Inflammatory macrophage treated with lipopolysaccharide for 4 hours (primary cell): ENCODE data around the gene CYP26B1.

Experiments used
- DNase-seq: peaks from one replicate; pipeline ENCODE4 v3.0.0-alpha.2; 2020

The CYP26B1 gene, protein sequence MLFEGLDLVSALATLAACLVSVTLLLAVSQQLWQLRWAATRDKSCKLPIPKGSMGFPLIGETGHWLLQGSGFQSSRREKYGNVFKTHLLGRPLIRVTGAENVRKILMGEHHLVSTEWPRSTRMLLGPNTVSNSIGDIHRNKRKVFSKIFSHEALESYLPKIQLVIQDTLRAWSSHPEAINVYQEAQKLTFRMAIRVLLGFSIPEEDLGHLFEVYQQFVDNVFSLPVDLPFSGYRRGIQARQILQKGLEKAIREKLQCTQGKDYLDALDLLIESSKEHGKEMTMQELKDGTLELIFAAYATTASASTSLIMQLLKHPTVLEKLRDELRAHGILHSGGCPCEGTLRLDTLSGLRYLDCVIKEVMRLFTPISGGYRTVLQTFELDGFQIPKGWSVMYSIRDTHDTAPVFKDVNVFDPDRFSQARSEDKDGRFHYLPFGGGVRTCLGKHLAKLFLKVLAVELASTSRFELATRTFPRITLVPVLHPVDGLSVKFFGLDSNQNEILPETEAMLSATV

DNA sequence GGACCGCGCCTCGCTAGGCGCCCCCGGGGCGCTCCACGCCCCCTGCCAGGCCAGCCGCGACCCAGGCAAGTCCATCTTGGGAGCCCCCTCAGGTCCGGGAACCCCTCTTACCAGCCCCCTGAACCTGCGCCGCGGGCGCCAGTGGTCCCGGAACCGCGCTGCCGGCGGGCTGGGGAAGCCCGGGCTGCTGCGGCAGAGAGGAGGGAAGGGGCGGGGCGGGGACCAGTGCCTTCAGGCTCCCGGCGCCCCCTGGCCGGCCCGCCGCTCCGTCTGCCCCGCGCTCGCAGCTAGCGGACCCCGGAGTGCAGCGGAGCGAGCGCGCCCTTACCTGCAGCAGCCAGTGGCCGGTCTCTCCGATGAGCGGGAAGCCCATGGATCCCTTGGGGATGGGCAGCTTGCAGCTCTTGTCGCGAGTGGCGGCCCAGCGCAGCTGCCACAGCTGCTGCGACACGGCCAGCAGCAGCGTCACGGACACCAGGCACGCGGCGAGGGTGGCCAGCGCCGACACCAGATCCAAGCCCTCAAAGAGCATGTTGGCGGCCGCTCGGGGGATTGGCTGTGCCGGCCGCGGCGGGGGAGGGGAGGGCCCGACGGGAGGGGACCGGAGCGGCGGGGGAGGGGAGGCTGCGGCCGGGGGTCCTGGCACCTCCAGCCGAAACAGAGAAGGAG lies at the start of gene CYP26B1:
Gene CYP26B1 (minus strand): TSS at position 560 of the 669 bp plus-strand sequence. CDS start 28 bp downstream, at position 532.
- DNase-seq: no peak

DNA sequence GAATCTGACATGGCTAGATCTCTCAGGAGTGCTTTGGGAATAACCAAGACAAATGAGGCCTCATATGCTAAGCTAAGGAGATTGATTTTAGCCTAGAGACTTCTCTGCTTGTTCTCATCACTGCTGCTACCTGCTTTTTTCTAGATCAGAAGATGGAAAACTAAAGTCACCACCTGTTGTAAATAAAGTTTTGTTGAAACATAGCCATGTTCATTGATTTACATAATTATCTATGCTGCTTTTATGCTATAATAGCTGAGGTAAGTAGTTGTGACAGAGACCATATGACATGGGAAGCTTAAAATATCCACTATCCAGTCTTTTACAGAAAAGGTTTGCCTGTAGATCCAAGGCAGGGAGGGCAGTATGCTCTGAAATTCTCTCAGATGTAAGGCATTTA lies 46.1 kb upstream of the CYP26B1 start:
- no peak for DNase-seq

DNA sequence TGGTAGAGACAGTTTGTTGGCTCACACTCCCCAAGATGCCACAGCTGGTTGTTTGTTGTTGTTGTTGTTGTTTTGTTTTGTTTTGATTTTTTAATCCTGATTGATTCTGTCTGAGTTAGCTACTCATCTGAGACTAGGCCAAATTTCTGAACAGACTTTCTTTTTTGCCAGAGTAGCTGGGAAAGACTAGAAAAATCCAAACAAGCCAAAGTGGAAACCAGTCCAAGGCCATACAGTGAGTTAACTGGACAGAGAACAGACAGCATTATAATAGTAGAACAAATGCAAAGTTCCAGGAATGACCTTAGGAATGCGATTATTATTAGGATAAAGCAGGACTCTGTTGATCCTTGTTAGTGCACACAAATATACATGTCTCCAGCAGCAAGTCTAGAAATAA lies 43.8 kb upstream of the CYP26B1 start:
- no peak for DNase-seq

DNA sequence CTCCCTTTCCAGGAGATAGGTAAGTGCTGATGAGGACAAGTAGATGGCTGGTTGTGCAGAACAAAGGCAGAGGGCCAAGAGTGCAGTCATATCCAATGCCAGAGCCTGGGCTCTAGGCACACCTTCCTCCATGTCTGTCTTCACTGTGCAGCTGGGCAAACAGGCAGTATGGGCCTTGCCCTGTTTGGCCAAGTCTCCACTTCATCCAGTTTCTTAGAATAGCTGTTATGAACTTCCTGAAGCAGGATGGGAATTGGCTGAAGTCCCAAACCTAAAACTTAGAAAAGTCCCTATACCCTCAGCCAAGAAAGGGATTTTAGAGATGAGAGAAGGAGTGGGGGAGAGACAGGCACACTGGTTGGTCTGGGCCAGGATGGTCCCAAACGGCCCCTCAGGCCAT lies 37.5 kb upstream of the CYP26B1 start:
- no peak for DNase-seq

DNA sequence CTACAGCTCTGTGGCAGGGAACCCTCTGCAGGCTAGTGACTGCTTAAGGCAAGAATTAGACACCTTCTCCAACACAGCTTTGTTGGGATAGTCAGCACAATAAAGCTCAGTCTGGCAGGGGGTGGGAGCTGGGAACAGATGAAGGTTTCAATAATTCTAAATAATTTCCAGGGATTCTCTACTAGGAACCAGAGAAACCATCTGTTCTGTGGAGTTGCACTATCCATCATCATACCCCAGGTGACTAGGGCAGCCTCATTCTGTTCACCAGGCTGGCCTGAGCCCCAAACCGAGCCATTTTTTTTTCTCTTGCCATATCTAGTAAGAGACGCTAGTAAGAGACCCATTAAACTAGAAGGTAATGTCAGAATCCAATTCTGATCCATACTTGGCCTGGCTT lies 35.8 kb upstream of the CYP26B1 start:
- no peak for DNase-seq

DNA sequence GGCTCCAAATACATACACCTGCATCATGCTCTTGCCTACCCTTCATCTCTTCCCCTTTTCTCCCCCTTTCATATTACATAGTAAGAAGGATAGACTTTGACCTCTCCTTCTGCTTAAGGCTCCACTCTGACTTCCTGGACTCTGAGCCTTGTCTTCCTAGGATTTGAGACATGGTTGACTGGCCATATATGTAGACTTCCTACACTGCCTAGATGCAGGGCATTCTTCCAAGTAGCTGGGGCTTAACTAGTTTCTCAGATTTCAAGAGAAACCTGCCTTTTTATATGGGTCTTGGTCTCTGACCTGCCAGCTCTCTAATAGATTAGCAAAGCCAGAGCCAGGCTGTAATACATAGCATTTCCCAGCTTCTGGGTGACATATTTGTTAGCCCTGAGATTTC lies 35.4 kb upstream of the CYP26B1 start:
- no peak for DNase-seq

DNA sequence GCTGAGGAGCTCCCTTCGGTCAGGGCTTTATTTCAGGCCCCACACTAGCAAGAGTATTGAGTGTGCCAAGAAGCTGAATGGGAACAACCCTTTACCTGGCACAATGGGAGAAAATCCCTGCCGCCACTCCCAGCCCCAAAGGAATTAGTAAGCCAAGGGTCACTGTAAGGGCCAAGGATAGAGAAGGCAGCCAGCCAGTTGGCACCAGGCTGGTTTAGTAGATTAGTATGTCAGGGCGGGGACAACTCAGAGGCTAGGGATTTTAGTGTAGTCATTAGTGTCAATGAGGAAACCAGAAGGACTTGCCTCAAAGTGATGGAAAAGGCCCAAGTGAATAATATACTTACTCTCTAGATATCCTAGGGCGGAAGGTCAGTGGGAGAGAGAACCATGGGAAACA lies 34.9 kb upstream of the CYP26B1 start:
- no peak for DNase-seq

DNA sequence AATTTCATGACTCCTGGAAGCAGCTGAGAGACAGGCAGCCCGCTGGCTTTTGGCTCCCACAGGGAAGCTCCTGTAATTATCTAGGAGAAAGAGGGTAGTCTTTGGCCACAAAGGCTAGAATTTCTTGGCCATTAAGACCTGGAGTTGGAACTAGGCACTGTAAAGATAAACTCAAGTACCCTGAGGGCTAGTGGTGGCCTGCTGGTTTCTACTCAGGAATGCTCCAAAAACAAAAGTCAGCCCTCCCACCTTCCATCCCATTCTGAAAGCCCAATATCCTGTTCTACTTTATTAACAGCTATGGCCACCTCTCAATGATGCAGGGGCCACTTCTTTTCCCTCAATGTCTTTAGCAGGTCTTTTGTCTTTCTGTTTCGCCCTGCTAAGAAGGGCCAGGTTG lies 34.0 kb upstream of the CYP26B1 start:
- DNase-seq: no peak

DNA sequence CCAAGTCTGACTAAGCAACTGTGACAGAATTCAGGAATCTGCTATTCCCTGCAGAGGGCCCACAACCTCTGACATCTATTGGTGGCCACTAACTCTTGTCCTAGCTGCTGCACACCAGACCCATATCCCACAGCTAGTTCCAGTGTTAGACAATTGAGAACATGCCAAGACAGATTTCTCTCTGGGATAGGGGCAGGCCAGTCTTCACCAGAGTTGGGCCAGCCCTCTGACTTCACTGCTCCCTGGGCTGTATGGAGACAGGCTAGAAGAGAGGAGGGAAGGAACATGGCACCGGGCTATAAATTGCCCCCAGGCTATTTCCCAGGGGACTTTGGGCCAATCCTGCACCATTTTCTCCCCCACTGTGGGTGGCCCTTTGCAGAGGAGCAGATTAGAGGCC lies 32.7 kb upstream of the CYP26B1 start:
- DNase-seq: no peak

DNA sequence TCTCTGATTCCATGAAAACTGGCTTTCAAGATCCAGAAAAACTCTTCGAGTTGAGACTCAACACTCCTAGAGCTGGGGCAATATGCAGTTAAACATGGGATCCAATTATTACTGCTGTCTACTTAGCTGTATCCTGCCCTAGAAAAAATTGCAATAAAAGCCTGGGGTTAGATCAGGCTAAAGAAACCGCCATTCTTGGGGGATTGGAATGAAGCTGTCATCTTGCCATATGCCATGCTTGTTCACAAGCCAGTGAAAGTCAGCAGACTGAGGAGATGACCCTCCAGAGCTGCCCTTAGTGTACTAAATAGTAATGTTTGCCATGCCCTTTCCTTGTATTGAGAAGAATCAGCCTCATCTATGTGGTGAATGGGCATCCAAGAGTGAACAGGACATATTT lies 30.9 kb upstream of the CYP26B1 start:
- no peak for DNase-seq

DNA sequence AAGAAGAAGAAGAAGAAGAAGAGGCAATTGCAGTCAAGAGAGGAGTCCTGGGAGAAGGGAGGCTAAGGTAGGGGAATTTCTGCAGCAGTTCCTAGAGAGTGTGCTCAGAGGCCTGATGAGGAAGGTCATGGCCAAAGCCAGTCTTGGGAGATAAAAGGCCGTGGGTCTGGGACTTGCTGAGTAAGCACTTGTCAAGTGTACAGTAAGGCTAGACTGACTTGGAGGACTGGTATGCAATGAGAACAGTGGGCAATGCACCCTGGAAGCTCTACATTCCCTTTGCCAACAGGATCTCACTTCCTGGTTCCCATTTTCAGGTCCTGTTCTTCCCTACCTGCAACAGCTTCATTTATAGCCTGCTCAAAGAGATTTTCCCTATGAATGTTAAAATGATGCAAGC lies 28.6 kb upstream of the CYP26B1 start:
- no peak for DNase-seq

DNA sequence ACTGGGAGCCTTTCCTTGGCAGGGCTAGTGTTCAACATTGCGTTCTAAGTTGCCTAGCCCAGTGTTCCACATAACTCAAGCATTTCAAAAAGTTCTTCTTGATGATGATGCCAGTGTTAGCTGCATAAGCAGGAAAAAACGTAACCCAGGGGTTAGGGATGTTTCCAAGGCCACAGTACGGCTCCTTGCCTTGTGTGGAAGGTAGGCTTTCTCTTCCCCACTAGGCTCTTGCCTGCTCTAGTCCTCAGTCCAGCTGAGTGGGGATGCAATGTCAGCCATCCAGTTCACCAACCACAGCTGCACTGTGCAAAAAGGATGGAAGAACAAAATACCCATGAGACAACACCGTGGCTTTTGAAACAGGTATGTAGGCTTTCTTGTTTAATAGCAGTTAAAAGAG lies 28.0 kb upstream of the CYP26B1 start:
- no peak for DNase-seq

DNA sequence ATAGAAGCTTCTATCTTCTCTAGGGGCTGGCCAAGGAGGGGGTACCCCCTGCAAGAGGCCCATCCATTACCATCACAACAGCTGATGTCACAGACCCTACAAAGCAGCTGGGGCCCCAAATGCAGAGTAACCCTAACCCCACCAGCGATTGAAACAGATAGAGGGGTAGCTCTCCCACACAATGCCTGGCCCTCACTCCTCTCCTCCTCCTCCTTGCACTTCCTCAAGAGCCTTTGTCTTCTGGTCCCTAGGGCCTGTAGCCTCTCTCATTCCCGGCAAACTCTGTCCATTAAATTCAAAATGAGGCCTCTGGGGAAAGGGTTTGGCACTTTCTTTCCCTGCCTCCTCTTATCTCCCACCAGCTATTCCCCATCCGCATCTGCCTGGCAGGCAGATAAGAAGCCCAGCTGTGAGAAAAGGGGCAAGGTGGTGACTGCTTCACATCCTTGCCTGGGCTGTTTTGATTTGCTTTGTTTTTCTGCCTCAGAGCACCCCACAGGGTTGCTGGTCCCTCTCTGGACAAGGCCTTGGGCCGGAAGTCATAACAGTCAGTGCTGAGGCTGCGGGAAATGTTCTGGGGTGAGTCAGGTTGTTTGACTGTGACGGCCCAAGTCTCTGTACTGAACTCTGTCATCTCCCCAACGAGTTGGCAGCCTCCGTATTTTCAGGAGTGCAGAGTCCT lies 26.1 kb upstream of the CYP26B1 start:
- no peak for DNase-seq

DNA sequence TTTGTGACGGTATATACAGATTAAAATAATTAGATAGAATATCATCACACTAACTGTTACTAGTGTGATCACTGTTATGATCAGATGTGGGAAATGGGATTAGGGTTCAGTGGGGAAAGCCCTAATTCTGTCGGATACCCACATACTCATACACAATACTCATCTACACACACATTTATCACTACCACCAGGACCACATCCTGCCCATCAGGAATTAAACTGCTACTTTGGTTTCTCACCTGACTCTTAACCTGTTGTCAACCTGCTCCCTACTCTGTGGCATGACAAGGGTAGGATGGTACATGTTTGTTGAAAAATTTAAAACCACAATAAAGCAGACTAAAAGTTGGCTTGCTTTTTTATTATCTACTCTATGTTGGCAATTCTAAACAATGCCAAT lies 24.8 kb upstream of the CYP26B1 start:
- DNase-seq: no peak

DNA sequence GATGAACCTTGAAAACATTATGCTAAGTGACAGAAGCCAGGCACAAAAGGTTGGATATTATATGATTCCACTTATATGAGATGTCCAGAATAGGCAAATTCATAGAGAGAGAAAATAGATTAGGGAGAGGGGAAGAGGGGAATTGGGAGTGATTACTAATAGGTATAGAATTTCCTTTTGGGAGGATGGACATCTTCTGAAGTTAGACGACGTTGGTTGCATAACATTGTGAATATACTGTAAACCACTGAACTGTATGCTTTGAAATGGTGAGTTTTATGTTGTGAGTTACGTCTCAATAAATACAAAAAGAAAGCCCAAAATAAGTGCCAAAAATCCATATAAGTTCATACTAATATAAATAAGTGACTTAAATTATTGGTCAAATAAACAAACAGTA lies 18.6 kb upstream of the CYP26B1 start:
- DNase-seq: no peak

DNA sequence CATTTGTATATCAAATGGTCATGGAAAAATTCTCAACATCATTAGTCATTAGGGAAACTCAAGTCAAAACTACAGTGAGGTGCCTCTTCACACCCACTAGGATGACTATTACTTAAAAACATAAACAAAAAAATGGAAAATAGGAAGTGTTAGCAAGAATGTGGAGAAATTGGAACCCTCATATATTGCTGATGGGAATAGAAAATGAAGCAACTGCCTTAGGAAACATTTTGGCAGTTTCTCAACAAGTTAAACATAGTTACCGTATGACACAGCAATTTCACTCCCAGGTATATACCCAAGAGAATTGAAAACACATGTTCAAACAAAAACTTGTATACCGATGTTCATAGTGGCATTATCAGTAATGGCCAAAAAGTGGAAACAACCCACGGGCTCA lies 18.1 kb upstream of the CYP26B1 start:
- no peak for DNase-seq

DNA sequence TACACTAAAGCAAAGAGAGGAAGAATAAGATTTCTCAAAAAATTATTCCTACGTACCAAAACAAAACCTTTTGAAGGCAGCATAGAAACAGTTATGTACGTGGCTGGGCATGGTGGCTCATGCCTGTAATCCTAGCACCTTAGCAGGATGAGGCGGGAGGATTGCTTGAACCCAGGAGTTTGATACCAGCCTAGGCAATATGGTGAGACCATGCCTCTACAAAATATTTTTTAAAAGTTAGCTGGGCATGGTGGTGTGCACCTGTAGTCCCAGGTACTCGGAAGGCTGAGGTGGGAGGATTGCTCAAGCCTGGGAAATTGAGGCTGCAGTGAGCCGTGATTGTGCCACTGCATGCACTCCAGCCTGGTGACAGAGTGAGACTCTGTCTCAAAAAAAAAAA lies 14.9 kb upstream of the CYP26B1 start:
- DNase-seq: no peak

DNA sequence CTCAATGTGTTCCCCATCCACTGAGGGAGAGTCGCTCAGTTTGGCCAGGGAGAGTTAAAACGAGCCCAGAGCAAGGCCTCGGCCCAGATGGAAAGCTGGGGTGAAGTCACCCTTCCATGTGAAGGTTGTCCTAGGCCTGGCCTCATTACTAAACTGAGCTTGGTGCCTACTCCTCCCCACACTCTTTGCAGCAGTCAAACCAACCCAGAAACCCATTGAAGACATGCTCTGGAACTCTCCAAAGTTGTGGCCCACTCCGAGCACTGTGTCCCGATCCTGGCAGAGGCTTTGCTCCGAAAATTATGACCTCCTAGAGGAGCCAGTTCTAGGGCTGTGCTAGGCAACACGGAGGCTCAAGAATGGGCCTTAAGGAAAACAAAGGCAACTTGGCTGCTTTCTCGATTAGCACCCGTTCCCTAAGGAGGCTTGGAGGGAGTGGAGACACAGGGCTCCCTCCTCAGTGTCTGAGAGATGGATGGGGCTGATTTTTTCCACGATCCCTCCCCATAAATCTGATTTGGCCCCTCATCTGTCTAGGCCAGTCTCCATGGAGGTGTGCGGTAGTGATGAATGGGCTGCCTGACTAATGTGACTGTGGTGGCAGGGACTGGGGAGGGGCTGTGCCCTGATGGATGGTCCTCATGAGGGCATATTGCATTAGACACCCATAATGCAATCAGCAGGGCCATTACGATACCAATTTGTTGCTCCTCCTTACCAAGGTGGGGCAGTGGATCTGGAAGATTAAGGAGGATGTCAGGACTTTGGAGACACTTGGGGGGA lies 11.7 kb upstream of the CYP26B1 start:
- DNase-seq: no peak

DNA sequence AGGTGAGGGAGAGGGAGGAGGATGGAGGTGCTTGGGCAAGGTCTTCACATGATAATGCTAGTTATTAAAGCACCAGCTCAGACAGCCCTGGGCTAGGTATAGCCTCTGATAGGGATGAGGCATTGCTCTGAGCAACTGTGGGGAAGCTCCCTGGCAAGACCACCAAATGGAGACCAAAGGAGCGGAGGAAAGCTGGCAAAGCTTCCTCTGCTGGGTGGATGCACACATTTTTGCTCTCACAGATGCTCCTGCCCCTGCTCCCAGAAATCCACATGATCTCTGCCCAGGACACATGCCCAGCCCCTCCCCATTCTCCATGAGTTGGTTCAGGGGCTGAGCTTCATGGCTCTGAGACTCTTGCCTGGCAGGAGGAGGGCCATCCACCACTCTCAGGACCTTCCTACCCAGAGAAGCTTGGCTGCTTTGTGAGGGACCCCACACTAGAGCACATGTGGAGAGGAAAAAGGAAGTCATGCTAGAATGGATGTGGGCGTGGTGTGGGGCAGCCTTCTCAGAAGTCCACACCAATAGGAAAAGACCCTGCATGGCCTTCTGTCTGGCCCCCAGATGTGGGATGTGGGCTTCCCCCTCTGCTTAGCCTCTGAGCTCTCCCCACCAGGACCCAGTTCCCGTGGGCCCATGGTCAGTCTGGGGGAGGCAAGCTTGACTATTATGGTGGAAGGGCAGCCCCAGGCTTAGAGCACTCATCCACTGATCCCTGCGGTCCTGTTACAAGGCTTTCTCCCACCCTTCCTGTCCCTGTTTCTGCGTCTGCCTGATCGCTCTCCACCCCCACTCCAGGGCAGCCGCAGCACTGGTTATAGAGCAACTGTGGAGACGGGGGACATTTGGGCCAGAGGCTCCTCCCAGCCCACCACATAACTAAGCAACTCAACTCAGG lies 10.5 kb upstream of the CYP26B1 start:
- no peak for DNase-seq

DNA sequence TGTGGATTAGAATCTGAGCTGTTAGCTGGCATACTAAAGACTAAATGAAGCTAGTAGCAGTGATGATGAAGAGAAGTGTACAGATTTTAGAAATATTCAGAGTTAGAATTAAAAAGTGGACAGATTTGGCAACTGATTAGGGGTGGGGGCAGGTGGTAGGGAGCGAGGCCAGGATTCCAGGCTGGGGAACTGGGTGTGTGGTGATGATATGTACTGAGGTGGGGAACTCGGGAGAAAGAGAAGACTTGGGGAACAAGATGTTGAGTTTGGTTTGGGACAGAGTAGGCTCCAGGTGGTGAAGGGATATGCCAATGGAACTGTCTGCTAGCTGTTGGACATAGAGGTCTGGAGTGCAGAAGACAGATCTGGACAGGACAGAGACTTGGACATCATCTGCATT lies 9.2 kb upstream of the CYP26B1 start:
- DNase-seq: no peak

DNA sequence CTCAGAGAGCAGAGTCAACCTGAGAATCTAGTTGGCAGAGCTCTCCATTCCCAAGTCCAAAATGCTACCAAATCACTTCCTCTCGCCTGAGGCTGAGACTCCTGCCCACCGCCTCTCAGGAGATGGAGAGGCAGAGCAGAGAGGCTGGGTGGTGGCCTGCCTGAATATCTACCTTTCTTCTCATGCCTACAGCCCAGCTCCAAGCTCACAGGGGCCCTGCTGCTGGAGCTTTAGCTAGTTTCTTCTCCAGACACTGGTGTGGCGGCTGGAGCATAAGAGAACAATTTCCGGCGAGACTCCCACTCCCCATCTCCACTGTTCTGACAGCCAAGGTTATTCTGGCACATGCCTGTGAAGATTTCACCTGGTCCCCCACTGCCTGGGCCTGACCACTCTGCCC lies 8.1 kb upstream of the CYP26B1 start:
- no peak for DNase-seq

DNA sequence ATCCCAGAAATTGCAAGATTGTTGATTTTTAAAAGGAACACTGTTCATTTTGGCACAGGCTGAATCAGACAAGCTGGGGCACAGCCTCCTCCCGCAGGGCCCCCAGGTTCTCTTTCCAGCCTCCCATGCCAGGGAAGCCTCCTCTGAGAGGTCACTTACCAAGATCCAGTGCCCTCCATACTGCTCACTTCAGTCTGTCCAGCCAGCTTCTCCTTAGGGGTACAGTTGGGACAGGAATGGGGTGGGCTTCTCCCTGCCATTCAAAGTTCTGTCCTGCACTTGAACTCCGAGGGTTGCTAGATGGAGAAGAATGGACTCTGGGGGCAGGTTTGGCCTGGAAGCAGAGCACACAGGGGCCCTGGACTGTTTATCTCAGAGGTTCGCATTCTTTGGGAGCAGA lies 7.5 kb upstream of the CYP26B1 start:
- no peak for DNase-seq
